Measurements from ENCODE around the gene ITPR3. TPM values are rescaled to one million over a fixed set of nuclear protein-coding genes. Genes with fewer than 3 reads are reported as not detected.
"Not testable (repeated sequence)": the region's sequence is repeated elsewhere in the genome, so short reads cannot be mapped to it uniquely, and the experiment has no call there.

ITPR3 gene
- total RNA-seq, 1 donor from 2014 or later, result 88.6 TPM

DNA sequence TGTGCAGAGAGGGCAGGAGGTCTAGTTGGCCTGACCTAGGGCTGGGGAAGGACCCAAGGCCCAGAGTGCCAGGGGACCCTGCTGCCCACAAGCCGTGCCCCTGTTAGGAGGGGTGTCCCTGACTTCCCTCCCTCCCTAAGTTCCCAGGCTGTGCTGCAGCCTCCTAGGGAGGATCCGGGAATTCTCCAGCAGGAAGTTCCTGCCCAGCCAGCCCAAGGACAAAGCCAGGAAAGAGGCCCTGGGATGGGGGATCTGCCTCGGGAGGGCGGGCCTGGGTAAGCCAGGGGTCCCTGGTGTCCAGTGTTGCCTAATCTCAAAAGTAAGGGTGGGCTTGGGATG, 31.8 kb upstream of the ITPR3 start:
- intact Hi-C loops (cut with DNase I), result loop anchor here (5.0 kb wide), 1 partner anchor 108 kb away; no protein-coding TSS in a partner anchor
- DNase-seq (ENCODE audit: low spot score) (no peak), ATAC-seq (no peak)

DNA sequence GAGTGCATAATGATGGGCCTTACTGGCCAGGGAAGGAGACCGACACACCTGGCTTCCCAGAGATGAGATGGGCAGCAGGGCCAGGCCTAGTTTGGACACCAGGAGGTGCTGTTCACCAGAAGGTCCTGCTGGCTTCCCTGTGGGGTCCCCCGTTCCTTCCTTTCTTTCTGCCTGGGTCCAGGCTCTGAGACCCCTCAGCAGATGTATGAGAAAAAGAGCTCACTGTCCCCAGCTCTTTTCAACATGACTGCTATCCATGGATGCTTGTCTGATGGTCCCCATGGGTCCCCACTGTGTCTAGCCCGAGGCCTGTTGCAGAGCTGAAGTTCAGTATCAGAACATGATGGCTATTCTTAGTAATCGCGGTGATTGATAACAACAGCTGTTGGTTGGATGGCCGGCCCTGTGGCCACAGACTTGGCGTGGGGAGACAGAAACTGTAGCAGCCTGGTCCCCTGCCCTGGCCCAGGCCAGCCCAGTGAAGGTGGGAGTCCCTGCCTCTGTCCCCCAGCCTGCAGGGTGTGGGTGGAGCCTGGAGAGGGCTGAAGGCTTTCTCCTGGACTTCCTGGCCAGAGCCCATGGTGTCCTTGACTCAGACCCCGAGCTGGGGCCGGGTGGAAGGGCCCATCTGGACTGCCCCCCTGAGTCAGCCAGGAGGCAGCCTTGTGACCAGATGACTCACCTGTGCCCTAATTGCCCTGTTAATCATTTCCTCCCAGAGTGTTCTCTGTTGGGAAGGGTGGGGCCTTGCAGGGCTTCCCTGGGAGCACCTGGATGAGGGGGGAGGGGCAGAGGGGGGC, 31.2 kb upstream of the ITPR3 start:
- intact Hi-C loops (cut with DNase I), result loop anchor here (5.0 kb wide), 1 partner anchor 107 kb away; no protein-coding TSS in a partner anchor
- ATAC-seq (peak; percentile 71), DNase-seq (ENCODE audit: low spot score) (peak; percentile 82)

DNA sequence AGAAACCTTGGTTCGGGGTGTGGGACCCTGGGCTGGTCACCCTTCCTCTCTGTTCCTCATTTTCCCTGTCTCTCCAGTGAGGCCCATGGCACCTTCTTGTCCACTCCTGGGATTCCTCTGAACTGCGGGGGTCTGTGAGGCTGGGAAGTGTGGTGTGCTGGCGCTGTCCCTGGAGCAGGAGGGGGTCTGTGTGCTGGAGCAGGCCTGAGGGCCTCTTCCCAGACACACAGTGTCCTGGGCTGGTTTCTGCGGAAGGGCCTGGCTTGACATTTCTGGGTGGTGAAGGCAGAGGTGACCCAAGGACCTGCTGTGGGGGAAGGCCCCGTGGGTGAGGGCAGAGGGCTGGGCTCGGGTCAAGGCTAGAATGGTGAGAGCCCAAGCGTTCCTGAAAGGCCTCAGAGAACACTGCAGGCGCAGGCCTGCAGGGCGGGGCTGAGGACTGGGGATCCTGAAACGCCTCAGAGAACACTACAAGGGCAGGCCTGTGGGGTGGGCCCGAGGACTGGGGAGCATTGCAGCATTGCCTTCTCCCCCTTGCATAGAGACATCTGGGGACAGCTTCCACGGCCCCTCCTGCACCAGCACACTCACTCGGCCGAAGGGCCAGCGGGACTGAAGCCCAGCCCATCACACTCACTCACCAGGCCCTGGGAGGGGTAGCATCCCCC, 30.5 kb upstream of the ITPR3 start:
- ATAC-seq (peak; percentile 79), DNase-seq (ENCODE audit: low spot score) (peak; percentile 62)
- intact Hi-C loops (cut with DNase I), result no loop called here

DNA sequence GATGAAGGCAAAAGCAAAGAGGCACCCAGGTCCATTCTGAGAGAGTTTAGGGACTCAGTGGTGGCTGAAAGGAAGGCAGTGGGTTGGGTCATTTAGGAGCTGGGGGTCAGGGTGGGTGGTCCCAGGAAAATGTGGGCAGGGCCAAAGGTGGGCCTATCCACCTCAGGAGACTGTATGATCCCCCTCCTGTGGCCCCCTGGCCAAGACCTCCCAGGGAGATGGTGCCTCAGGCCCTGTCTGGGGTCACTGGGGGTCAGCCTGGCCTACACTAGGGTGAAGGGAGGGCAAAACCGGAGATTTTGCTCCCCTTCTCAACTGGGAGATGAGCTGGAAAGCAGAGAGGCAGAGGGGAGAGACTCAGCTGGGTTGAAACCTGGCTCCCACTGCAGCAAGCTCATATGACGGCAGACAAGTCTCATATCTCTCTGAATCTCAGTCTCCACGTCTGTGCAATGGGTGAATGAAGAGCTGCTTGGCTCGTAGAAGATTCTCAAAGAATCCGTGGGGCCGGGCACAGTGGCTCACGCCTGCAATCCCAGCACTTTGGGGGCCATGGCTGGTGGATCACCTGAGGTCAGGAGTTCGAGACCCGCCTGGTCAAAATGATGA, 29.6 kb upstream of the ITPR3 start:
- intact Hi-C loops (cut with DNase I), result no loop called here
- no peak for DNase-seq (ENCODE audit: low spot score)

DNA sequence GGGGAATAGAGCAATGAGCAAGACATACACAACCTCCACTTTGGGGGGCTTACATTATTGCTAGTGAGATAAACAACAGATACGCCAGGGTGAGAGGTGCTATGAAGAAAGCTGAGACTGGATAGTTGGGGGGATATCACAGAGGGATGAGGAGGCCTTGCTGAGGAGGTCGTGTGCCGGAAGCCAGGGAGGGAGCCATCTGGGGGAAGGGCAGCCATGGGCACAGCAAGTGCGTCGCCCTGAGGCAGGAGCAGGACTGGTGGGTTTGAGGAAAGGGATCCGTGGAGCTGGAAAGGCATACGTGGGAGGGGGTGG, 28.9 kb upstream of the ITPR3 start:
- DNase-seq (ENCODE audit: low spot score), result no peak
- ATAC-seq, result no peak
- intact Hi-C loops (cut with DNase I), result no loop called here

More for the DNA sequence above, 29.6 kb upstream of the ITPR3 start:
- no peak for ATAC-seq

DNA sequence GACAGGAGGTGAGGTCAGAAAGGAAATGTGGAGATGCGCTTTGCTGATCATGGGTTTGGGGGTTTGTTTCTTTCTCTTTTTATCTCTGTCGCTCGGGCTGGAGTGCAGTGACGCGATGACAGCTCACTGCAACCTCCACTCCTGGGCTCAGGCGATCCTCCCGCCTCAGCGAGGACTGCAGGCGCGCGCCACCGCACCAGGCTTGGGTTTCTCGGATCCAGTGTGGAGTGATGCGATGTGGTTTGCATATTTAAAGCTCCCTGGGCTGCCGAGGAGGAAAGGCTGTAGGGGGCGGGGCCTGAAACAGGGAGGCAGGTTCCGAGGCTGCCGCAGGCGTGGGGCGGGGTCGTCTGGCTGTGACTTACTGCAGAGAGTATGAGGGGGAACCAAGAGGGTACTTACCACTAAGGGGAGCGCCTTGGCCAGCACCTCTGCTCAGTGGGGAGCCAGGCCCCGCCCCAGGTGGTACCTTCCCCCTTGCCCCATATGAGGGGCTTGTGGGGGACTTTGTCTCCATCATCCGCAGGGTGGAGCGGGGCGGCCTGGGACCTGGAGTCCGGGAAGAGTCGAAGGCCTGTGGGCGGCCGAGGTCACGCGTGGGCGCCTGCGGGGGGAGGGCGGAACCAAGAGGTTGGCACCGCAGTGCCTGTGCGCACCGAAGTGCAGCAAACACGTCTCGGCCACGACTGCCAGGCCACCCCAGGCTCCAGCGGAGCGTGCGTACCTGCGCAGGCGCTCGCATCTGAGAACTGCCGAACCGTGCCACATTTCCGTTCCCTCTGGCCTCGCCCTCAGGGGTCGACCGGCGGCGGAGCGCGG, 28.3 kb upstream of the ITPR3 start:
- ATAC-seq, result peak; percentile 2
- peak; percentile 68 for DNase-seq (ENCODE audit: low spot score)
- intact Hi-C loops (cut with DNase I), result no loop called here

DNA sequence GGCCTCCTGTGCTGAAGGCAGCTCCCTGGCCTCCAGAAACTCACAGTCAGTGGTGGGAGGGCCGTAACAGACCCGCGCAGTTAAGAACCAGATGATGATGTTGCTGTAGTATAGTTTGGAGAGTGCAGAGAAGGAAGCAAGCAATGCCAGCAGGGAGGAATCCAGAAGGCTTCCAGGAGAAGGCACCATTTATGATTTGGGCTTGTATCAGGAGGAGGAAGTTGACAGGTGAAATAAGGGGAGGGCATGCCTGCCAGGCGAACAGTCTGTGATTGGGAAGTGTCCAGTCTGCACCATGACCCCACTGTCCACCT, 27.8 kb upstream of the ITPR3 start:
- no peak for ATAC-seq
- DNase-seq (ENCODE audit: low spot score), result no peak
- intact Hi-C loops (cut with DNase I), result no loop called here

DNA sequence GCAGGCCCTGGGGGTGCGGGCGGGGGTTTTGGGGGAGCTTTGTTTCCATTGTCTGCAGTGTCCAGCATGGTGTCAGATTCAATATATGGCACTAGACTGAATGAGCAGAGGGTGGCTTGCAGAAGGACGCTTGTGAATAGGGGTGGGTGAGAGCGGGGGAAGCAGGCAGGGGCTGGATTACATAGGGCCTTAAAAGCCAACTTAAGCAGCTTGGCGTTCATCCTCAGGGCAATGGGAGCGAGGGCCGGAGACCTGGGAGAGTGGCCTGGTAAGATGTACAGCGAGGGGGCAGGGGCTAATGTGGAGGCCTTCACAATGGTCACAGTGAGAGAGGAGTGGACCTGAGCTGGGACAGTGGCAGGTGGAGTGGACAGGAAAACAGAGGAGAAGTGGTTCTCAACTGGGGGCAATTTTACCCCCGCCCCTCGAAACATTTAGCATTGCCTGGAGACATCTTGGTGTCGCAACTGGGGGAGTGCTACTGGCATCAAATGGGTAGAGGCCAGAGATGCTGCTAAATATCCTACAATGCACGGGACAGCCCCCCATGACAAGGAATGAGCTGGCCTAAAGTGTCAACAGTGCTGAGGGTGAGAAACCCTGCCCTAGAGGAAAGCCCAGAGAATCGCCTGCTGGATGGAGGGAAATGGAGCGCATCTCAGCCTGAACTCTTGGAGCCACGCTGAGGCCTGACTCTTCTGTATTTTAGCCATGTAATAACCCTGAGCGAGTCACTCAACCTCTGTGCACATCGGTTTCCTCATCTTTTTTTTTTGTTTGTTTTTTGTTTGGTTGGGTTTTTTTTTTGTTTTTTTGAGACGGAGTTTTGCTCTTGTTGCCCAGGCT, 25.9 kb upstream of the ITPR3 start:
- intact Hi-C loops (cut with DNase I), result no loop called here
- no peak for DNase-seq (ENCODE audit: low spot score)
- no peak for ATAC-seq

DNA sequence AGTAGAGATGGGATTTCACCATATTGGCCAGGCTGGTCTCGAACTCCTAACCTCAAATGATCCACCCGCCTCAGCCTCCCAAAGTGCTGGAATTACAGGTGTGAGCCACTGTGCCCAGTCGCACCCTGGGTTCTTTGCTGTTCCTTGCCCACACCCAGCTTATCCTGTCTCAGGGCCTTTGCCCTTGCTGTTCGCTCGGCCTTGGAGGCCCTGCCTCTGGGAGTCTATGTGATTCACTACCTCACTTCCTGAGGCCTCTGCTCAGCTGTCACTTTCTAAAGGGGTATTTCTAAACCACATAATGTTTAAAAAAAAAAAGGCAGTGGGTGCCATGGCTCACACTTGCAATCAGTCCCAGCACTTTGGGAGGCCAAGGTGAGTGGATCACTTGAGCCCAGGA, 24.2 kb upstream of the ITPR3 start:
- DNase-seq (ENCODE audit: low spot score); ATAC-seq; intact Hi-C loops (cut with DNase I): not testable (repeated sequence)

DNA sequence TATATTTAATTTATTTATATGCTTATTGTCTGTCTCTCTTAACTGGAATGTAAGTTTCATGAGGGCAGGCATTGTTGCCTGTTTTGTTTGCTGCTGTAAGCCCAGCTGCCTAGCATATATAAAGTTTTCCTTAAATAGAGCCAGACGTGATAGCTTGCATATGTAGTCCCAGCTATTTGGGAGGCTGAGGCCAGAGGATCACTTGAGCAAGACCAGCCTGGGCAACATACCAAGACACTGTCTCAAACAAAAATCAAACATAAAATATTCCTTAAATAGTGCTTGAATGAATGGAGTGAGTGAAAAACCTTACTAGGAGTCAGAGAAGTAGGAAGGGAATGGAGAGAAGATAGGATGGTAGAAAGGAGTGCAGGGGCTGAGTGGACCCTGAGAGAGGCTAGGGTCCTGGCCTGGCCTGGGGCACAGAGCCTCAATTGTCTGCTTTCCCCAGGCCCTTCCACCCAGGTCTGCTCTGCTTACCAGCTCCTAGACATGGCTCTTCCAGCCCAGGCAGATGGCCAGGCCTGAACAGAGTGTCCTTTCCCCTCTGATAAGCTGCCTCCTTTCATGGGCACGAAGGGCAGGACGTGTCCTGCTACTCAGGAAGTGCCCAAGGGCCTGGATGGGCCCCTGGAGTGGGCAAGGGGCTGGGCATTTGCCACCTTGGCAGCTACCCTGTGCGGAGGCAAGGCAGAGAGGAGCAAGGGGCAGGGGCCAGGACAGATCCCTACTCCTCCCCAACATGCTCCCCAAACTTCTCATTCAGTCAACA, 23.4 kb upstream of the ITPR3 start:
- intact Hi-C loops (cut with DNase I), result no loop called here
- no peak for DNase-seq (ENCODE audit: low spot score)
- no peak for ATAC-seq

DNA sequence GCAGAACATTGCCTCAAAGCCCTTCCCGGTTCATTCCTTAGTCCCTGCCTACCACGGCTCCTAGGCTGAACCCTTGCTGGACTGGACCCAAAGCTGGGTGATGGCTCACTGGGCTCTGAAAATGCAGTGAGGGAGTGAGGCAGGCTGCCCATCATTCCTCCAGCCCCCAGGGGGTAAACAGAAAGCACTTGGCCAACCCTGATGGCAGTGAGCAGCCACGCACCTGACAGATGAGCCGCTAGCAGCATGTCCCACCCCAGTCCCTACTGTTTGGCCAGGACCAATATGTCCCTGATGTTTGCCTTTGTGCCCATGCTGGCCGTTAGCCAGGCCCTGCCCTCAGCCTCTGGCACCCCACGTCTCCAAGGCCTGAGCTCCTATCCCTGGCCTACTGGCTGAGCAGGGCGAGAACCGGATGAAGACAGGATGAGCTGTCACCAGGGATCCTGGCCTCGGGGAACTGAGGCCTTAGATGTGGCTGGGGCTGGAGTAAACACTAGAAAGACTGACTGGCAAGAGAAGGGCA, 21.6 kb upstream of the ITPR3 start:
- DNase-seq (ENCODE audit: low spot score) (no peak), ATAC-seq (peak; percentile 44)
- intact Hi-C loops (cut with DNase I), result no loop called here

DNA sequence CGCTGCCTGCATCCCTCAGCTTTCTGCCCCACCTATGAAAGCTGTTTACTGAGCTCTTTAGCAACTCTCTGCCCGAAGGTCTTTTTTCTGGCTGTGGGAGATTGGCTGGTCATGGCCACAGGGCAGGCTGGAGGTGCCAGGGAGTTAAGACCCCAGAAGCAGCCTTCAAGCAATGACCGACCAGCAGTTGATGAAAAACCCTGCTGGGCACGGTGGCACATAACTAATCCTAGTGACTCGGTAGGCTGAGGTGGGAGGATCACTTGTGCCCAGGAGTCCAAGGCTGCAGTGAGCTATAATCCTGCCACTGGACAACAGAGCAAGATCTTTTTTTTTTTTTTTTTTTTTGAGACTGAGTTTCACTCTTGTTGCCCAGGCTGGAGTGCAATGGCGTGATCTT, 20.4 kb upstream of the ITPR3 start:
- ATAC-seq, result no peak
- intact Hi-C loops (cut with DNase I), result no loop called here
- no peak for DNase-seq (ENCODE audit: low spot score)

DNA sequence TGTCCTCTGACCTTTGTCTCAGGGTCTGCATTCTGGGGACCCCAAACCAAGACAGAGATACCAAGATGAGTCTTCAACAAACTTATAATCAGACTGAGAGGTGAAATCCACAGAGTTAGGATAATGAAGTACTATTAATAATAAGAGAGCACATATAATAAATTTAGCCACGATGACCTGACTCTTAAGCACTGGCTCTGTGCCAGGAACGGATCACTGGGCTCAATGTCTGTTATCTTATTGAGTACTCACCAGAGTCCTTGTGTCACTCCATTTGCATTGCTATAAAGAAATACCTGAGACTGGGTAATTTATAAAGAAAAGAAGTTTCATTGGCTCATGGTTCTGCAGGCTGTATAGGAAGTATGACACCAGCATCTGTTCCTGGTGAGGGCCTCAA, 18.9 kb upstream of the ITPR3 start:
- intact Hi-C loops (cut with DNase I), result no loop called here
- no peak for DNase-seq (ENCODE audit: low spot score)
- no peak for ATAC-seq

DNA sequence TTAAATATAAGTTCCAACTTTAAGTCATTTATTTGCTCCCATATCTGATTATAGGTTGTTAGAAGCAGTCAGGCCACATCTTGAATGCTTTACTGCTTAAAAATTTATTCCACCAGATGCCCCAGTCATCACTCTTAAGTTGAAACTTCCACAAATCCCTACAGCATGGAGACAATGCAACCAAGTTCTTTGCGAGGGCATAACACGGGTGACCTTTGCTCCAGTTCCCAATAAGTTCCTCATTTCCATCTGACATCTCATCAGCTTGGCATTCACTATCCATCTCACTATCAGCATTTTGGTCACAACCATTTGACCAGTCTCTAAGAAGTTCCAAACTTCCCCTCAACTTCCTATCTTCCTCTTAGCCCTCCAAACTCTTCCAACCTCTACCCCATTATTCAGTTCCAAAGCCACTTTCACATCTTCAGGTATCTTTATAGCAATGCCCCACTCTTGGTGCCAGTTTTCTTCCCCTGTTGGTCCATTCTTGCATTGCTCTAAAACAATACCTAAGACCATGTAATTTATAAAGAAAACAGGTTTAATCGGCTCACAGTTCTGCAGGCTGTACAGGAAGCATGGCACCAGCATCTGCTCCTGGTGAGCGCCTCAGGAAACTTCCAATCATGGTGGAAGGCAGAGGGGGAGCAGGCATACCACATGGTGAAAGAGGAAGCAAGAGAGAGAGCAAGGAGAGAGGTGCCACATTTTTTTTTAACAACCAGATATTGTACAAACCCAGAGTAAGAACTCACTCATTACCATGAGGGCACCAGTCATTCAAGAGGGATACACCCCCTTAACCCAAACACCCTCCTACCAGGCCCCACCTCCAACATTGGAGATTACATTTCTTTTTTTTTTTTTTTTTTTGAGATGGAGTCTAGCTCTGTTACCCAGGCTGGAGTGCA, 15.9 kb upstream of the ITPR3 start:
- ATAC-seq (no peak), DNase-seq (ENCODE audit: low spot score) (no peak)
- intact Hi-C loops (cut with DNase I), result no loop called here

DNA sequence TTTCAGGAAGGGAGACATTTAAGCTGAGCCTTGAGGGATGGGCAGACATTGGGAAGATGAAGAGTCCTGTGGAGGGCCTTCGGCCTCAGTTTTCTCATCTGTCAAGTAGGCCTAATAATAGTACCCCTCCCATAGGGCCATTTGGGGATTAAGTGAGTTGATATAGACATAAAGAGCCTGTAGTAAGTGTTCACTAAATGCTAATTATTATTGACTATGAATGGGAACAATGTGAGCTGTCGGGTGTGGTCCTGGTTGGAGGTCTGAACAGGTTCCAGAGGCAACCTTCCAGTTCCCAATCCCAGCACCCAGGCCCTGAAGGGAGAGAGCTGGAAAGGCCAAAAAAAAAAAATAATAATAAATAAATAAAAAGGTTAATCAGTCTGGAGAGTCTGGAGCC, 14.5 kb upstream of the ITPR3 start:
- DNase-seq (ENCODE audit: low spot score) (no peak), ATAC-seq (no peak)
- intact Hi-C loops (cut with DNase I), result no loop called here

DNA sequence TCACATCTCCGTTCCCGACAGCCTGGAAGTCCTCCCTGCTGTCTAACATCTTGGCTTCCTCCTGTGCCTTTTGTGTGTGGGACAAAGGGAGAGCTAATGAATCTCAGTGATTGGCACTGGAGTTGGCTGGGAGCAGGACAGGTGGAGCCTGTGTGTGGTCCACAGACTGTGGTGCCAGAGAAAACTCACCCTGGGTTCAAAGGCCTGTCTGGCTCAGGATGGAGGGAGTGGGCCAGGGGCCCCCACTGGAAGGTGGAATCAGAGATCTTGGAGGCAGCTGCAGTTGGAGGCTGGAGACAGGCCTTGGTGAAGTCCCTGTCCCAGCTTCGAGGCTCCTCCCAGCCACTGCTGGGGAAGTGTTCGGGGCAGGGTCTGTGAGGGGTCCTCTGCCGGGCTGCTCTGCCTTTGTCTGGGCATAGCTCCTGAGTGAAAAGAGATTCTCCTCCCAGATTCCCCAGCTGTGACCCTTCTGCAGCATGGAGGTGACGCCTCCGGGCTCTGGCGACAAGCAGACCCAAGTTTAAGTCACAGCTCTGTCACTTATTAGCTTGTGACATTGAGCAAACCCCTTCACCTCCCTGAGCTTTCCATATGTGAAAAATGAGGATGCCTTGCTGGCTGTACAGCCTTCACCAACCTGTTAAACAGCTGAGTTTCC, 13.9 kb upstream of the ITPR3 start:
- no peak for DNase-seq (ENCODE audit: low spot score)
- no peak for ATAC-seq
- intact Hi-C loops (cut with DNase I), result no loop called here

DNA sequence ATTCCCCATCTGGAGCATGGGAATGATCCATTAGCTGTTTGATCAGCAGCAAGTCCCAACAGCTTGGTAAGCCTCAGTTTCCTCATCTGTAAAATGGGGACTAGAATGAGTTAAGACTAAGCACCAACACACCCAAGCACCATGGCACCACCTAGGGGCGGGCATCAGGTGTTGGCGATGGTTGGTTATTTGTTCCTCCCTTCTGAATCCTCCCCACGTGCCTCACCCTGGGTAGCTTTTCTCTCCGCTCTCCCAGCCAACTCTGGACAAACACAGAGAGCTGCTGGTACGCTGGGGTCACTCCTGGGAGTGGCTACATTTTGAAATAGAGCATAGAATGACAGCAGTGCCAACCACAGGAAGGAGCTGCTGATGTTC, 13.3 kb upstream of the ITPR3 start:
- ATAC-seq (peak; percentile 27), DNase-seq (ENCODE audit: low spot score) (no peak)
- intact Hi-C loops (cut with DNase I), result no loop called here

All from sciatic nerve (tissue), 2 donors.